Measurements from ENCODE around the gene PDE7B.

The PDE7B gene

GRCh38 chr6:135875446-135875845, 23.9 kb downstream of the PDE7B start:
- no peak overlapping the region for H3K27ac ChIP-seq
- no peak for TF ChIP-seq CTCF (conservative IDR thresholded peaks at IDR 0.05)

DNA sequence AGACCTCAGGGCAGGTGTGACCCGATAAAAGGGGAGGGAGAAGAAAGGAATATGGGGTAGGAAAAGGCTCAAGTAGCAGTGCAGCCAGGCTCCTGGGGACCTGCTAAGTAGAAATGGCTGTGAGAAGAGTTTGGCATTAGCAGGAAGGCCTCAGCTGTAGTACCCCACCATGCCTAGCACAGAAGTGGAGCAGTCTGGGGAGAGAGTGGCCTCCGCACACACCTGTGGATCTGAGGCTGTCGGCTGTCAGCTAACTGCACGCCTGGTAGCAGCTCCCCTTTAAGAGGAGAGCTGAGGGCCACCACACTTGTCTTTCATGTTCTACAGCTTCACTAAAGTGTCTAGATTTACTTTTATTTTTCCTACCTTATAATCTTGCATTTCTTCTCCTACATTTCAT, 24.6 kb downstream of the PDE7B start:
- H3K27ac ChIP-seq = no peak overlapping the region
- TF ChIP-seq CTCF (conservative IDR thresholded peaks at IDR 0.05) = no peak

GRCh38 chr6:135877666-135878065, 26.2 kb downstream of the PDE7B start:
- no peak overlapping the region for H3K27ac ChIP-seq
- TF ChIP-seq CTCF (conservative IDR thresholded peaks at IDR 0.05) = no peak

- TF ChIP-seq CTCF (conservative IDR thresholded peaks at IDR 0.05) = no peak
- no peak overlapping the region for H3K27ac ChIP-seq
Measured at GRCh38 chr6:135880066-135880972, 28.8 kb downstream of the PDE7B start.

DNA sequence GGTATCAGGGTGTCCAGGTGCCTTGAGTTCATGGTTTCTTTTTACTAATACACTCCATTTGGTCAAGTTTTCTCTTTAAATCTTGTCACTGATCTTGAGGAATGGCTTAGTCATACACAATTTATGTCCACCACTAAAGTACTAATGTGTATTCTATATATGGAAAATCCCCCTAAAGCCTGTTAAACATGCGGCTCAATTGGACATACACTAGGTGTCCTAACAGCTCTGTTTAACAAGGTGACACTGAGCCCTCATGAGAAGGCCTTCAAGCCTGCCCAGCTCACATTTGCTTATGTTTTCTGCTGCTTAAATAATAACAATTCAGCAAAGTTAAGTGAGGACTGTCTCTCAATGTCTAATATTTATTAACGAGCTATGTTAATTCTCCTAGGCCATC, 31.5 kb downstream of the PDE7B start:
- no peak overlapping the region for H3K27ac ChIP-seq

GRCh38 chr6:135883536-135883935, 32.0 kb downstream of the PDE7B start:
- no peak overlapping the region for H3K27ac ChIP-seq
- no peak for TF ChIP-seq CTCF (conservative IDR thresholded peaks at IDR 0.05)

More for the DNA sequence above, 31.5 kb downstream of the PDE7B start:
- no peak for TF ChIP-seq CTCF (conservative IDR thresholded peaks at IDR 0.05)

DNA sequence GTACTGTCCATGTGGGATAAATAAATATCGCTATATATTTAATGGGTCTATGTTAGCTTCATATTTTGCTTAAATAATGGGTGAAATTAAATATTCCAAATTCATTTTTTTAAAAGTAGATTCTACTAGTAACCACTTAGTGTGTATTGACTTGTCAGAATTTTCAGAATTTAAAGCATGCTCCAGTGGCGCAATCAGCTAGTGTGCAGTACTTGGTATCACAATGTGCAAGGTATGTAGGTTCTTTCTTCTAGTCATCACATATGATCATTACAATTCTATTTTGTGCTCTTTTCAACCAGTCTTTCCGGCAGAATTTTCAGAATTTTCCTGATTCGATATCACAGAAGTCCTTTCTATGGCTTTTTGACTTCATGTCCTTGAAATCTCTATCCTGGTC, 32.6 kb downstream of the PDE7B start:
- TF ChIP-seq CTCF (conservative IDR thresholded peaks at IDR 0.05) = no peak
- no peak overlapping the region for H3K27ac ChIP-seq
